ENCODE data around the gene PTGES3L.

DNA sequence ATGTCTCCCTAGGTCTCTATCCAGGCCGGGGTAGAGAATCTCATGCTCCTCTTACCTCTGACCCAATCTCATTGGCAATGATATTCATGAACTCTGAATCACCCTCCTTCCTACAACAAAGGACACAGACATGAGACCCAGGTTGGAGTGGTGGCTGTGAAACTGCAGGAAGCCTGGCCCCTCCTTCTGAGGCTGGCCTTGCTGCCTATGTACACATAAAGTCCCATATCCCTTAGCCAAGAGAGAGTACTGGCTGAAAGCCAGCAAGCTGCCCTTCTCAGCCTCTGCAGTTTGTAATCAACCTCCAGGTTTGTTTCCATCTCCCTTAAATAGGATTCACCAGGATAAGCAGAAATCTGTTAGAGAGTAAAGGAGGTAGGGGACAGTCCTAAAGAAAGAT lies 26.2 kb downstream of the PTGES3L start:
- TF ChIP-seq POLR2A (IDR thresholded peaks at IDR 0.05), result no peak
- TF ChIP-seq, protein P1, sequence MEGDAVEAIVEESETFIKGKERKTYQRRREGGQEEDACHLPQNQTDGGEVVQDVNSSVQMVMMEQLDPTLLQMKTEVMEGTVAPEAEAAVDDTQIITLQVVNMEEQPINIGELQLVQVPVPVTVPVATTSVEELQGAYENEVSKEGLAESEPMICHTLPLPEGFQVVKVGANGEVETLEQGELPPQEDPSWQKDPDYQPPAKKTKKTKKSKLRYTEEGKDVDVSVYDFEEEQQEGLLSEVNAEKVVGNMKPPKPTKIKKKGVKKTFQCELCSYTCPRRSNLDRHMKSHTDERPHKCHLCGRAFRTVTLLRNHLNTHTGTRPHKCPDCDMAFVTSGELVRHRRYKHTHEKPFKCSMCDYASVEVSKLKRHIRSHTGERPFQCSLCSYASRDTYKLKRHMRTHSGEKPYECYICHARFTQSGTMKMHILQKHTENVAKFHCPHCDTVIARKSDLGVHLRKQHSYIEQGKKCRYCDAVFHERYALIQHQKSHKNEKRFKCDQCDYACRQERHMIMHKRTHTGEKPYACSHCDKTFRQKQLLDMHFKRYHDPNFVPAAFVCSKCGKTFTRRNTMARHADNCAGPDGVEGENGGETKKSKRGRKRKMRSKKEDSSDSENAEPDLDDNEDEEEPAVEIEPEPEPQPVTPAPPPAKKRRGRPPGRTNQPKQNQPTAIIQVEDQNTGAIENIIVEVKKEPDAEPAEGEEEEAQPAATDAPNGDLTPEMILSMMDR (IDR thresholded peaks at IDR 0.05), result no peak
- TF ChIP-seq POLR2AphosphoS5 (IDR thresholded peaks at IDR 0.05), result no peak
